Fibroblast of peridontal ligament (primary cell): ENCODE measurements around the gene ADIG.

Source experiments
- DNase-seq: peaks from one replicate; pipeline ENCODE4 v3.0.0-alpha.2; 2010; ENCODE audit errors: extremely low read depth

The ADIG gene

GRCh38 chr20:38581013-38581412, at the start of gene ADIG:
Gene ADIG, plus strand, starts transcription at chr20:38581197. Its CDS starts 54 bp downstream, at chr20:38581251.
- peak; percentile 8 for DNase-seq

DNA sequence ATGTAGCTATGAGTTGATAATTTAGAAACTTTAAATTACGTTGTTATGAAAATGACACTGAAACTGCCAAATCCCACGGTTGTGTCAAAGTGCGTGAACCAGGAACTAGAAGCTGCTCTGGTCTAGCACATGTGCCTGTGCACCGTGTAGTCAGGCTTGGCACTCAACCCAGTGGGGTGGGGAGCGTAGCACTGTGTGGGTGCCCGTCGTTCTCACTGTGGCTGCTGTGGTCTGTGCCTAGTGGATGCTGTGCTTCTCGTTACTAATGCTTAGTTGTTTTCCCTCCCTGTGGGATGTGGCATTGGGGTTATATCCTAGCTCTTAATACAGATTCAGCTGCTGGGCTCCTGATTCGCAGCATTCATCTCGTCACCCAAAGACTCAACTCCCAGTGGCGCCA, 46.2 kb upstream of the ADIG start:
- DNase-seq = no peak

DNA sequence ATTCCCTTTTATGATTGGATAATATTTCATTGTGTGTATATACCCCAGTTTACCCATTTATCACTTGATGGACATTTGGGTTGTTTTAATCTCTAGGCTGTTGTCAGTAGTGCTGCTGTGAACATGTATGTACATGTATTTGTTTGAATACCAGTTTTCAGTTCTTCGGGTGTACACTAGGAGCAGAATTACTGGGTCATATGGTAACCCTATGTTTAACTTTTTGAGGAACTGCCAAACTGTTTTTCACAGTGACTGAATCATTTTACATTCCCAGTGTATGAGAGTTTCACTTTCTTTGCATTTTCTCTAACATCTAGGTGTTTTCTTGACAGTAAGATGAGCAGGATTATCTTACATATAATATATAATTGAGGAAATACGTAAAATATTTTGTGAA, 44.7 kb upstream of the ADIG start:
- peak; percentile 72 for DNase-seq

- no peak for DNase-seq
Measured at GRCh38 chr20:38537176-38537575, 43.8 kb upstream of the ADIG start.

DNA sequence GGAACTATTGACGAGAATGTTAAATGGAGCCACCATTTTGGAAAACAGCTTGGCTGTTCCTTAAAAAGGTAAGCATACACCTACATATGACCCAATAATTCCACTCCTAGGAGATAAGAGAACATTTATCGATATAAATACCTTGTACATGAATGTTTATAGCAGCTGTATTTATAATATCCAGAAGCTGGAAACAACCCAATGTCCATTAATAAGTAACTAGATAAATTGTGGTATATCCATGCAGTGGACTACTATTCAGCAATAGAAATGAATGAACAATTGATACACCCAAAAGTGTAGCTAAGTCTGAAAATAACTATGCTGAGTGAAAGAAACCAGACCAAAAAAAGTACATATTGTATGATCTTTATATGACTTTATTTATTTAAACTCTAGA, 42.2 kb upstream of the ADIG start:
- no peak for DNase-seq

- DNase-seq = no peak
Measured at GRCh38 chr20:38543014-38543906, 37.7 kb upstream of the ADIG start.

- DNase-seq = no peak
Measured at GRCh38 chr20:38545771-38546170, 35.2 kb upstream of the ADIG start.

GRCh38 chr20:38547288-38548085, 33.5 kb upstream of the ADIG start:
- no peak for DNase-seq

- no peak for DNase-seq
Measured at GRCh38 chr20:38548356-38549083, 32.5 kb upstream of the ADIG start.

GRCh38 chr20:38550274-38550673, 30.7 kb upstream of the ADIG start:
- no peak for DNase-seq

DNA sequence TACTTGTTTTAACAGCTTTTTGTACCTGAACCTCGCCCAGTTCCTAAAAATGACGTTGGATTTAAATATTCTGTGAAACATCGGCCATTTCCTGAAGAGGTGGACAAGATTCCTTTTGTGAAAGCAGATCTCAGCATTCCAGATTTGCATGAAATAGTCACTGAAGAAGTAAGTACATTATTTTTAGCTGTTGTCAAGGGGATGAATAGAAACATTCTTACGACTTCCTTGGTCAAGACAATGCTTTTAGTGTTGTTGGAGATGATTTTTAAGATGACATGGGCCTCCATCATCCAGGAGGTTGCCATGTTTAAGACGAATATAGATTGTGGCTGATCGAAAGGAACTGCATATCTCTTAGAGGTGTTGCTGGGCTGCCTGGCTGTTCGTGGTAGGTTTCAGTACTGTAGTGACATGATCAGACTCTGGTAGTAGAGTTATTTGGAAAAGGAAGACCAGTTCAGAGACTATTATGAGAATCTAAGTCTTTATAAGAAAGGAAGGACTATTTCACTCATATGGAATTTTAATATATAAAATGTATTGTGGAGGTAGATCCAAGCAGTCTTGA, 29.9 kb upstream of the ADIG start:
- no peak for DNase-seq

DNA sequence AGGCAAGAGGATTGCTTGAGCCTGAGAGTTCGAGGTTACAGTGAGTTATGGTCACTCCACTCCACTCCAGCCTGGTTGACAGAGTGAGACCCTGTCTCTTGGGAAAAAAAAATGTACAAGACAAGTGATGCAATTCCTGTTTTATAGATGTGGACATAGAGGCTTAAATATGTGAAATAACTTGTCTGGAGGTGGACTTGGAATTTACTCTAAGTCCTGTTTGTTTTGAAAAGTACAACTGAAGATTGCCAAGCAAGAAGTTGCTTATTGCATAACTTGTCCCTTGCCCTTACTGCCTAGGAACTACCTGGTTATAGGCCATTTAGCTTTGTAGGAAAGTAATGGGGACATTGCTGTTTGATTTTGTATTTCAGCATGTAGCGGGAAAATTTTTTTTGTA, 26.0 kb upstream of the ADIG start:
- DNase-seq = no peak

DNA sequence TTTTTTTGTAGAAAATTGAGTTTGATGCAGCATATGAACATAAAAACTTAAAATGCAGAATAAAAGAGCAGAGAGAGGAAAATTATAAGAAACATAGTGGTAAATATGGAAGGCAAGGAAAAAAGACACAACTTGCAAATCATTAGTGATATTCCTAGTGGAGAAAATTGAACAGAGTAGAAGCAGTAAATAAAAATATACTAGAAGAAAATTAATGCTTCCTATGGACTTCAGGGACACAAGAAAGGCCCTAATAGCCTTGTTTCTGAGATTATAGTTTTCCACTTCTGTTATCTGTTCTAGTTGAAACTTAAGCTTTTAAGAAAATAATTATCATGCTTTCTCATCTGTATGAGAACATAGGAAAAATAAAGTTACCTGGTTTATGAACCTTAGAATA, 25.6 kb upstream of the ADIG start:
- DNase-seq = no peak

GRCh38 chr20:38557174-38557573, 23.8 kb upstream of the ADIG start:
- DNase-seq = no peak

- DNase-seq = no peak
Measured at GRCh38 chr20:38558596-38559360, 22.2 kb upstream of the ADIG start.

DNA sequence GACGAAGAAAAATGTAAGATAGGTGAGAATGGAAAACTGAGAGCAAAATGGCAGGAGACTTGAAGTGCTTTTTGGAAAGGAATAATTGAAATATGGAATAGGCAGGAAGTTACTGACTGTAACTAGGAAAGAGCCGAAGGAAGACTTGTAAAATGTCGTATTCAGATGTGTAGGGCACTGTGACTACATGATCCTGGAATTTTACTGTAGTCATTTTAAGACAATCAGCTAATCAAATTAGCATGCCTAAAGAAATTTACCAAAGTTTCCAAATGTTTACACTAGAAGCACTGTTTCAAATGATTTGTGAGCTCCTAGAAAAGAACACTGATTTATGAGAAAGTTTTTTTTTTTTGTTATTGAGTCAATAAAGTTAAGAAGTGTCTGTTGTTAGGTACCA, 21.2 kb upstream of the ADIG start:
- DNase-seq = peak; percentile 23

- DNase-seq = no peak
Measured at GRCh38 chr20:38563802-38564431, 17.1 kb upstream of the ADIG start.

DNA sequence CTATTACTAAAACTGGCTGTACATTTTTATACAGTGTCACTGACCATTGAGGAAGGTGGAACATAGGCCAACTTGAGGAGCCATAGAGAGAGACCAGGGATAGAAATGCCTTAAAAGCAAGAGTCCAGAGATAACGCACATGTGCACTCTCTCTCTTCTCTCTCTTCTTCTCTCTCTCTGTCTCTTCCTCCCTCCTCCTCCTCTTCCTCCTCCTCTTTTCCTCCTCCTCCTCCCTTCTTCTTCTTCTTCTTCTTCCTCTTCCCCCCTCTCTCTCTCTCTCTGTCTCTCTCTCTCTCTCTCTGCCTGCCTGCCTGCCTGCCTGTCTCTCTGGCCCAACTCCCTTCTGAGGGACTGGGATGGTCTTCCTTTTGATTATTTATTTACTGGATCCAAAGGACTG, 16.3 kb upstream of the ADIG start:
- no peak for DNase-seq

GRCh38 chr20:38566036-38566598, 14.9 kb upstream of the ADIG start:
- no peak for DNase-seq

DNA sequence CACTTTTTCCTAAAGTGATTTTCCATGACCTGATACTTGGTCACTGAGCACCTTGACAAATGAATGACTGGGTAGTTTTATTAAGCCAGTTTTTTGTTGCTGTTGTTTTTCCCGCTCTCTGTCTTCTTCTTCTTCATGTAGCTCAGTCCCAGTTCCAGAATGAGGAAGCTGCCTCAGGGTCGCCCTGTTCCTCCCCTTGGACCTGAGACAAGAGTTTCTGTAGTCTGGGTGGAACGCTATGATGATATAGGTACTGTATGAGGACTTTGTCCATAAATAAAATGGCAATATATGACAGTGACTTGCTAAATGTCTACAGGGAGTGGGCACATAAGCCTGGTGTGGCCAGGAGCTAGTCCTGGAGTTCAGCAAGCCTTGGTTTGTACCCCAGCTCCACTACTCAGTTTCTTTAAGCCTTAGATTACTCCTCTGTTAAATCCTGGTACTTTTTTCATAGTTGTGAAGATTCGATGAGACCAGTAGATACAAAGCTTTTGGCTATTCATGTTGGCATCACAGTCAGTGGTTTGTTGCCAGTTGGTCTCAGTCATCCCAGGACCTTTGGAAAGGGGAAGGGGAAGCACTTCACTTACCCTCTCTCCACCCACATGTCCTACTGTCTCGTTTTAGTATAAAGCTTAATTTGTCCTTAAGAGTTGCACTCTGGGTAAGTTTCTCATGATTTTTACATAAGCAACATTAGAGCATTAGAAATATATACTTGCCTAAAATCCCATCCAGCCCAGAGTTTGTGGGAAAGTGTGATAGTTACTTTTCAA, 11.1 kb upstream of the ADIG start:
- no peak for DNase-seq
